Activated naive CD4-positive, alpha-beta T cell treated with anti-CD3 and anti-CD28 coated beads, Interleukin-2, amount 50 U/mL, for 16 hours (primary cell): ENCODE results near the gene C6orf120.
A peak's percentile ranks its signal among the peaks of the same experiment; 100 is the strongest.

Experiments
- DNase-seq: peaks from one replicate; pipeline ENCODE4 v3.0.0-alpha.2; 2020

The C6orf120 gene

GRCh38 chr6:169726049-169726400, 24.1 kb downstream of the C6orf120 start:
- no peak for DNase-seq

- DNase-seq: no peak
These were observed 25.0 kb downstream of the C6orf120 start for GRCh38 chr6:169726963-169727362.

GRCh38 chr6:169729961-169730360, 28.0 kb downstream of the C6orf120 start:
- DNase-seq: no peak

- DNase-seq: no peak
These were observed 36.5 kb downstream of the C6orf120 start for GRCh38 chr6:169738204-169738975.

- DNase-seq: no peak
These were observed 37.1 kb downstream of the C6orf120 start for GRCh38 chr6:169738976-169739529.

GRCh38 chr6:169741344-169741743, 39.4 kb downstream of the C6orf120 start:
- DNase-seq: no peak

GRCh38 chr6:169745405-169745804, 43.5 kb downstream of the C6orf120 start:
- no peak for DNase-seq

- DNase-seq: no peak
These were observed 44.6 kb downstream of the C6orf120 start for GRCh38 chr6:169746556-169746955.

GRCh38 chr6:169751242-169752073, 49.5 kb downstream of the C6orf120 start, which contains the start of the genes DYNLT2 and ERMARD:
DYNLT2 (minus strand) TSS chr6:169751572; CDS start chr6:169751458, 114 bp downstream.
ERMARD (plus strand) TSS chr6:169751622; CDS start chr6:169751658, 36 bp downstream.
- DNase-seq: peak; percentile 92

GRCh38 chr6:169752074-169752623, 50.2 kb downstream of the C6orf120 start:
- DNase-seq: no peak
